Ectodermal cell (in vitro differentiated cells): Measurements from ENCODE around the gene PLOD2.
"Not testable (repeated sequence)": the region's sequence is repeated elsewhere in the genome, so short reads cannot be mapped to it uniquely, and the experiment has no call there.

ENCODE experiments used
- H3K27ac ChIP-seq: 2 replicates; pipeline ENCODE4 v1.7.0; 2013; ENCODE audit warnings: mild to moderate bottlenecking, low read depth, low read length; ENCODE audit not compliant: insufficient read depth, poor library complexity, severe bottlenecking
- H3K27me3 ChIP-seq: 2 replicates; pipeline ENCODE4 v1.7.0; 2013; ENCODE audit warnings: mild to moderate bottlenecking, low read length; ENCODE audit not compliant: insufficient read depth, control insufficient read depth, poor library complexity, severe bottlenecking
- H3K36me3 ChIP-seq: one replicate; pipeline ENCODE4 v1.7.0; 2013; ENCODE audit warnings: low read length; ENCODE audit not compliant: control insufficient read depth, insufficient read depth
- H3K4me1 ChIP-seq: one replicate; pipeline ENCODE4 v1.7.0; 2013; ENCODE audit warnings: low read length; ENCODE audit not compliant: control insufficient read depth, insufficient read depth
- H3K4me3 ChIP-seq: 2 replicates; pipeline ENCODE4 v1.7.0; 2013; ENCODE audit warnings: low read depth, low read length, control low read depth; ENCODE audit not compliant: insufficient read depth
- H3K9me3 ChIP-seq: 2 replicates; pipeline ENCODE4 v1.7.0; 2013; ENCODE audit warnings: mild to moderate bottlenecking, low read length, moderate library complexity; ENCODE audit not compliant: control insufficient read depth
- WGBS, 2 experiments: methylation state at CpG; one replicate each; pipeline ENCODE4 v1.1.7; 2013; ENCODE audit warnings: missing lambda C conversion rate in 2 of 2; 5-methylcytosine and 5-hydroxymethylcytosine counted together

PLOD2 gene

DNA sequence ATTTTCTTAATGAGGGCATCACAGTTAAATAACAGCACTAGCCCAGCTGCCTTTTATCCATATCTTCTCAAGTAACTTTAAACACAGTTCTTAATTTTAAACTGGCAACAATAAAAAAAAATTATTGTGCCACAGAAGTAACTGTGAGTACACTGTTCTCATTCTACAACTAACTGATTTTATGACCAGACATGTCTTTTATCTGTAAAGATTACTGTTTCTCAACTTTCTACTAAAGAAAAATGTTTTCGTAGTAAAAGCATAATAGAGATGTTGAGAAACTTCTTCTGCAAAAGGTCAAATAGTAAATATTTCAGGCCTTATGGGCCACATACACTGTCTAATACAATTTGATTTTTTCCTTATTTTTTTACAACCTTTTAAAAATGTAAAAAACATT lies 32.0 kb downstream of the PLOD2 start:
- Histone ChIP-seq H3K27me3 (no peaks in the 10 kb centered on the region), H3K27ac (no peak overlapping the region), H3K4me1 (no peaks in the 10 kb centered on the region), H3K4me3 (no peak overlapping the region), H3K9me3 (no peaks in the 10 kb centered on the region), H3K36me3 (no peaks in the 10 kb centered on the region)
- no CpG with 5 or more reads among the region's 1 CpG for WGBS, 2 experiments

DNA sequence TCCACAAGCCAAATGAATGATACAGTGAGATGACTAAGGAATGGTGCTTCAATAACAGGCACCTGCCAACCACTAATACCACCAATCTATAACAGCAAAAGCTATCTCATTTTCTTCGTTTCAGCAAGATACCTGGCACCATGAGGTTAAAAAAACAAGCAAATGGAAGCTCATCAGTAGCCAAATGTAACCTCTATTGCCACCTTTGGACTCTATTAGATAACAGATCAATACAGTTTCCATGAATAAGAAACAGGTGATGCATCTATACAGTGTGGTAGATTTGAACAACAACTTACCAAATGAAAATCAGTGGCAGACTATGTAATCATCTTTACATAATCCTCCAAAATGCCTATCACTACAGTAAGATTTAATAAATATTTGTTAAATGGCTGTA lies 32.8 kb downstream of the PLOD2 start:
- no peaks in the 10 kb centered on the region for H3K36me3 ChIP-seq
- 89 to 97% methylated on average over 1 of the region's 1 CpG for WGBS, 2 experiments
- no peaks in the 10 kb centered on the region for H3K4me1 ChIP-seq
- H3K27ac ChIP-seq: no peak overlapping the region
- no peak overlapping the region for H3K4me3 ChIP-seq
- no peaks in the 10 kb centered on the region for H3K27me3 ChIP-seq
- no peaks in the 10 kb centered on the region for H3K9me3 ChIP-seq

DNA sequence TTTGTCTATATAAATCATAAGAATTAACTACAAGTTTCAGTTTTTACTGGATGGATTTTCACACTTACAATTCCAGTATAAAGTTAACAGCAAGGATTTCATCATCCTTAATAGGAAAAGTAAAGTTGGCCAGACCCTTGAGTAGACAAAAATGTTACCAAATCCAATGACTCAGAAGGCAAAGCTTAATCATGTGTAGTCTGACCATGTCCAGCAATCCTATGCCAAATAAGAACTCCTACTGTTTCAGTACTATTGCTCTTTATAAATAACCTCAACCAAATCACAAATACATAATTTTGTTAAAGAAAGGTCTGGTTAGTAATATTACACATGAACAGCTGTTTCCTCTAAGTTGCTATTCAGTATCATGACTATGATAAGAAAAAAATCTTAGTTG lies 35.0 kb downstream of the PLOD2 start:
- Histone ChIP-seq H3K4me1 (no peaks in the 10 kb centered on the region), H3K27ac (no peak overlapping the region), H3K4me3 (no peak overlapping the region), H3K9me3 (no peaks in the 10 kb centered on the region), H3K27me3 (no peaks in the 10 kb centered on the region), H3K36me3 (no peaks in the 10 kb centered on the region)

DNA sequence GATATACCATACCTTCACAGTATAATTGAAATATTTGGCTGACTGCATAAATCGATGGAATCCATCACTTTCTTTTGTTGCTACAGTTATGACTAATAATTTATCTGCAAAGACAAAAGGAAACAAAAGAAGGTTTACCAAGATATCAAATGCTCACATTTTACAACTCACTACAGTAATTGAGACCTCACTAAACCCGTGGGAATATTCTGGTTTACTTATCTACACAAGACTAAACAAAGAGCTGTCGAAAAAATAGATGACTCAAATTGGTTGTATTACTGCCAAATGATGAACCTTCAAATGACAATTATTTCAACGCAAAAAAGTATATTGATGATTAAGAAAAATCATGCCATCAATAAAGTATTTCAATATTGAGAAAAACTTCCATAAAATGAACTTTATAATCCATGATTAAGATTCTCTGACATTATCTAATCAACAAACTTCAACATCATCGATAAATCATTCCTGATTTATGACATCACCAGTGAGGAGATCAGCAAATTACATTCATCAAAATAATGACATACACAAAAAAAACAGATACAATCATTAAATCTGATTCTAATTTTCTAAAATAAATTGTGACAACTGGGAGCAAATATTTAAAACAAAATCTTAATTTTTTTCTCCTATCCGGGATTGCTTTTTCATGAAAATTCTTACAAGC lies 36.7 kb downstream of the PLOD2 start:
- no peaks in the 10 kb centered on the region for H3K9me3 ChIP-seq
- no peak overlapping the region for H3K27ac ChIP-seq
- no peaks in the 10 kb centered on the region for H3K27me3 ChIP-seq
- H3K36me3 ChIP-seq: no peaks in the 10 kb centered on the region
- no peaks in the 10 kb centered on the region for H3K4me1 ChIP-seq
- no peak overlapping the region for H3K4me3 ChIP-seq
- 94 to 100% methylated on average over 2 to 4 of the region's 6 CpGs for WGBS, 2 experiments

DNA sequence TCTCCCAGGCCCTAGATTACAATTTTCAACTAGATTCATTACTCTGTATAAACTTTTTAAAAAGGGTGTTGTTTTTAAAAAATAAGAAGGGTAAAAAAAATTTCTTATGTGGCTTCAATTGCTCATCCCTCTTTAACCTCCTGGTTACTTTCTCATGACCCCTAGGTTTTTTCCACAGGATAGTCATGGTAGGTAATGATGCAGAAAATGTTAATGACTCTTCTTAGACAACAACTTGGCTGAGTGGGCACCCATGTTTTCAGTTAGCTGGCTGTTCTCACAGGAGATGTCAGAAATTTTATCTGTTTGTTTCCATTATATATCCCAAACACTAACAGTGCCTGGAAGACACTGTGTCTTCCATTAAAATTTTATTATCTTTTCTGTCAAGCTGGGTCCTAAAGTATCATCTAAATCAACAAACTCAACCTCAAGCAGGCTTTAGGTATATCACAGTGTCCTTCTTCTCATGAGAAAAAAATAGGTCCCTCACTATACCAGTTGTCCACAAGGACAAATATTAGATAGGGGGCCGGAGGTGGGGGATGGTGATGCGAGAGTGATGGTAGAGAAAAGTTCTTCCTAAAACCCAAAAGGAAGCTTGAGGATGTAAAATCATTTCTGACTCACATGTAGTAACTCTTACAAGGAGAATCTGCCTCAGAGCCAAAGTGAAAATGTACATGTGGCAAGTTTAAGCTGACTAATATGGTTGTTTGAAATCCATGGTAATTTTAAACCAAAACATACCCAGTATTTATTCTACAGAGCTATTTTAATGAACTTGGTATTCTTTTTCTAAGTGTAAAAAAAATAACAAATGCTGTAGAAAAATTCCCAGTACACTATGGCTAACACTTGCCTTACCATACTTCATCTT lies 43.3 kb downstream of the PLOD2 start:
- H3K27me3 ChIP-seq: no peaks in the 10 kb centered on the region
- H3K27ac ChIP-seq: no peak overlapping the region
- 96% methylated on average over 2 of the region's 2 CpGs; no CpG with 5 or more reads in 1 of the 2 experiments for WGBS, 2 experiments
- no peak overlapping the region for H3K4me3 ChIP-seq
- H3K4me1 ChIP-seq: no peaks in the 10 kb centered on the region
- H3K9me3 ChIP-seq: no peaks in the 10 kb centered on the region
- no peaks in the 10 kb centered on the region for H3K36me3 ChIP-seq

DNA sequence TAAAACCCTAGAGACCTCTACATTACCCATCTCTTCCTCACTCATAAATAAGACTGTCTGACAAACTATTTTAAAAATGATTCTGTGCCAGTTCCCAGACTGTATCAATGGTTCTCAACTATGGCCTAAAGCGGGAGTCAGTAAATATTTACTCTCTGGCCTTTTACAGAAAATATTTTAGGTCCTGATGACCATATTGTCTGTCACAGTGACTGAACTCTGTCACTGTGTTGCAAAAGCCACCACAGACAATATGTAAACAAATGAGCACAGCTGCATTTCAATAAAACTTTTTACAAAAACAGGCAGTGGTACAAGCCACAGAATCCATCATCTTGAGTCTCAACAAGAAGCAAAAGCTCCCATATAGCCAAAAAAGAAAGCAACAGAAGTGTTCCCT lies 45.4 kb downstream of the PLOD2 start:
- Histone ChIP-seq H3K9me3 (no peaks in the 10 kb centered on the region), H3K27me3 (no peaks in the 10 kb centered on the region), H3K4me1 (no peaks in the 10 kb centered on the region), H3K4me3 (no peak overlapping the region), H3K27ac (no peak overlapping the region), H3K36me3 (no peaks in the 10 kb centered on the region)
- WGBS, 2 experiments: 98 to 100% methylated on average over 1 of the region's 1 CpG

DNA sequence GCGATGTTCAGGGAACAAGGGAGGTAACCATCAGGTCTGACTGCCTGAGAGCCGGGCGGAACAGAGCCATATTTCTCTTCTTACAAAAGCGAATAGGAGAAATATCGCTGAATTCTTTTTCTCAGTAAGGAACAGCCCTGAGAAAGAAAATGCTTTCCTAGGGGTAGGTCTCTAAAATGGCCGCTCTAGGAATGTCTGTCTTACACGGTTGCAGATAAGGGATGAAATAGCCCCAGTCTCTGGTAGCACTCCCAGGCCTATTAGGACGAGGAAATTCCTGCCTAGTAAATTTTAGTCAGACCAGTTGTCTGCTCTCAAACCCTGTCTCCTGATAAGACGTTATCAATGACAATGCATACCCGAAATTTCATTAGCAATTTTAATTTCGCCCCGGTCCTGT lies 47.2 kb downstream of the PLOD2 start:
- not testable (repeated sequence) for H3K27ac ChIP-seq, H3K4me3 ChIP-seq, H3K4me1 ChIP-seq, H3K27me3 ChIP-seq, H3K36me3 ChIP-seq, H3K9me3 ChIP-seq
- WGBS, 2 experiments: 85 to 88% methylated on average over 12 of the region's 12 CpGs

DNA sequence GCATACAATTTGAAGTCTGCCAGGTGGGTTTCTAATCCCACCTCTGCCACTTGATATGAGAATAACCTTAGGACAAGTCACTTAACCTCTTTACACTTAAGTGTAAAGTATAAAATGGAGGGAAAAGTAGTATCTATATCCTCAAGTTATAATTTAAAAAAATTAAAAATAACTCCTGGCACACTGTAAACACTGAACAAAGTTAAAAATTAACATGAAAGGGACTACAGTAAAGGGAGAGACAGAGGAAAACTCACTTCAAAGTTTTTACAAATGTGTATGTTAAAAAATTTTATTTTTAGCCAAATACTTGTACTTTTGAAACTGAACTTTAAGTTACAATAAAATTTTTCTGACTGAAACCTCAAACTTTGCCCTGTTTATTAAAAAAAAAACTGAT lies 49.6 kb downstream of the PLOD2 start:
- H3K4me1 ChIP-seq: no peaks in the 10 kb centered on the region
- no peak overlapping the region for H3K4me3 ChIP-seq
- H3K36me3 ChIP-seq: no peaks in the 10 kb centered on the region
- H3K27me3 ChIP-seq: no peaks in the 10 kb centered on the region
- H3K9me3 ChIP-seq: no peaks in the 10 kb centered on the region
- no peak overlapping the region for H3K27ac ChIP-seq

DNA sequence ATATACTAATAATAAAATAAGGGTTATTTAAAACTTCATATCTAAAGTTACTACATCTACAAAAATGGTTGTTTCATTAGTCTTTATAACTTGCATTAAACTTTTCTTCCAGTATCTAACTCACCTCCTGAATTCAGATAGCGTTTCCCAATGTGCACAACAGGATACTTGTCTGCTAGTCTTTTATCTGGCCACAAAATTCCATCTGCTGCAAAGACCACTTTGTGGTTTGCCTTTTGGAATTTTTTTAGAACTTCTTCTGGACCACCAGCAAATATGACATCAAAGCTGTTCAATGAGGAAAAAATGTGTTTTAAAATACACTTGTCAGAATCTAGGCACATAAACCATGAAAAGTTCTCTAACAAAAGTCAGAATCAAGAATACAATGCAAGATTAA lies 50.8 kb downstream of the PLOD2 start:
- WGBS, 2 experiments: 92 to 96% methylated on average over 1 of the region's 1 CpG
- Histone ChIP-seq H3K4me3 (no peak overlapping the region), H3K36me3 (no peaks in the 10 kb centered on the region), H3K9me3 (no peaks in the 10 kb centered on the region), H3K27me3 (no peaks in the 10 kb centered on the region), H3K4me1 (no peaks in the 10 kb centered on the region), H3K27ac (no peak overlapping the region)

DNA sequence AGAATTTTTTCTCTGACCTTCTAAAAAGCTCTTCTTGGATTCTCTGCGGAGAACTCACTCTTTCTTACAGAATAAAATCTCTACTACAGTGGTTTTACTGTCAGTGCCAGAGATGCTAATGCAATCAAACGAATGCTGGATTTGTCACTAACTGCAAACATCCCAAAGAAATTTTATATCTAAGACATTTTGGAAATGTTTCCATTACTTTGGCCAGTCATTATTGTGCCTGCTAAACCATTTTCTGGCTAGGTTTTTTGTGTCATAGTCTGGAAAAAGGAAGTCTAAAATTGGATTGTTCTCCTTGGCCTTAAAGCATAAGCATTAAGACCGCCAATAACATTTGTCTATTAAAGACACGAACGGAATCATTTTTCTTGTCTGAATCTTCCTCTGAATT lies 54.0 kb downstream of the PLOD2 start:
- Histone ChIP-seq H3K36me3 (no peaks in the 10 kb centered on the region), H3K9me3 (no peaks in the 10 kb centered on the region), H3K27me3 (no peaks in the 10 kb centered on the region), H3K4me3 (no peak overlapping the region), H3K27ac (no peak overlapping the region), H3K4me1 (no peaks in the 10 kb centered on the region)
- WGBS, 2 experiments: 93 to 95% methylated on average over 5 of the region's 5 CpGs
